K562 (cell line): ENCODE results near the gene NRN1L. TPM values are rescaled to one million over a fixed set of nuclear protein-coding genes. Genes with fewer than 3 reads are reported as not detected.

ENCODE experiments used
- BRF1 ChIP-seq: IDR thresholded peaks from 3 replicates; pipeline ENCODE4 v1.6.1; 2011; ENCODE audit warnings: borderline replicate concordance, mild to moderate bottlenecking; ENCODE audit not compliant: insufficient read length; ENCODE audit errors: extremely low read depth
- CREBBP ChIP-seq: IDR thresholded peaks from one replicate; pipeline ENCODE4 v1.6.1; 2012; ENCODE audit warnings: low read depth, mild to moderate bottlenecking, control low read depth, inconsistent platforms, low read length
- CTBP1 ChIP-seq: fragments of 450-650 bp; IDR thresholded peaks from 2 replicates; pipeline ENCODE4 v1.6.1; 2016; ENCODE audit warnings: borderline replicate concordance
- KLF1 ChIP-seq: fragments of 450-650 bp; IDR thresholded peaks from 2 replicates; pipeline ENCODE4 v1.6.1; 2016; ENCODE audit warnings: missing genetic modification characterization, missing compliant biosample characterization
- LEF1 ChIP-seq: fragments of 450-650 bp; IDR thresholded peaks from 2 replicates; pipeline ENCODE4 v1.6.1; 2016; ENCODE audit warnings: mild to moderate bottlenecking
- MAFF ChIP-seq: IDR thresholded peaks from 2 replicates; pipeline ENCODE4 v1.6.1; 2012; ENCODE audit warnings: low read length, improper control_type of control experiment
- MYC ChIP-seq, 2 experiments: fragments of 250-450 bp in 1 of 2; sonication (Bioruptor Pico) in 1 of 2; IDR thresholded peaks; 2 replicates each; pipeline versions ENCODE4 v1.5.1 to v1.6.1; 2012 to 2021; ENCODE audit warnings: low read depth in 2 of 2, borderline replicate concordance in 1 of 2, improper control_type of control experiment in 1 of 2, low read length in 1 of 2, mild to moderate bottlenecking in 1 of 2, moderate library complexity in 1 of 2
- PCBP1 ChIP-seq: fragments of 200-400 bp; formaldehyde crosslinking; IDR thresholded peaks from 2 replicates; pipeline ENCODE4 v1.6.1; 2018; ENCODE audit warnings: mild to moderate bottlenecking, low read depth, low read length; ENCODE audit not compliant: poor library complexity, severe bottlenecking
- PTBP1 ChIP-seq: fragments of 200-400 bp; formaldehyde crosslinking; IDR thresholded peaks from 2 replicates; pipeline ENCODE4 v1.6.1; 2017; ENCODE audit warnings: low read depth, low read length
- ZNF668 ChIP-seq: fragments of 250-450 bp; sonication (Bioruptor Pico); IDR thresholded peaks from 2 replicates; pipeline ENCODE4 v1.8.0; 2022; ENCODE audit warnings: mild to moderate bottlenecking, inconsistent platforms
- polyA plus RNA-seq, 8 experiments: library from polyadenylated mRNA; depleted of rRNA in 4 of 8; stranded (reverse) in 5 of 8; unstranded in 3 of 8; fragments of >200 nt; fragmentation: Nextera tagmentation in 2 of 8; fragmentation: Illumina TruSeq in 1 of 8; extraction: Ambion mirVana in 2 of 8; extraction: Trizol in 1 of 8; gene quantifications; 2 replicates each; pipeline versions ENCODE4 v1.2.1 to v1.2.3, GENCODE V29; 2011 to 2014; ENCODE audit warnings: inconsistent platforms in 1 of 8, missing spikeins in 1 of 8
- total RNA-seq, 7 experiments: library from RNA; depleted of rRNA in 6 of 7; stranded (reverse); fragments of >200 nt in 6 of 7; fragmentation: Illumina TruSeq in 2 of 7; extraction: Trizol in 2 of 7; gene quantifications; 2 replicates each; pipeline versions ENCODE4 v1.2.1 to v1.2.3, GENCODE V29; 2011 to 2021; ENCODE audit warnings: low replicate concordance in 1 of 7
- TF ChIP-seq, protein P1 (sequence below): sonication (generic); formaldehyde crosslinking; IDR thresholded peaks from 2 replicates; pipeline ENCODE4 v1.9.0; 2022; ENCODE audit warnings: mild to moderate bottlenecking, missing genetic modification reagents
- TF ChIP-seq, protein P2 (sequence below): fragments of 200-400 bp; formaldehyde crosslinking; IDR thresholded peaks from 2 replicates; pipeline ENCODE4 v1.6.1; 2017; ENCODE audit warnings: mild to moderate bottlenecking, low read depth, low read length, moderate library complexity
- TF ChIP-seq, protein P3 (sequence below): sonication (generic); IDR thresholded peaks from 2 replicates; pipeline ENCODE4 v1.6.1; 2016
- TF ChIP-seq, protein P4 (sequence below): sonication (generic); formaldehyde crosslinking; IDR thresholded peaks from 2 replicates; pipeline ENCODE4 v1.5.0; 2020; ENCODE audit warnings: missing genetic modification reagents
- TF ChIP-seq, protein P5 (sequence below), 2 experiments: fragments of 450-650 bp; formaldehyde crosslinking in 1 of 2; IDR thresholded peaks; 2 replicates each; pipeline versions ENCODE4 v1.4.0 to v1.6.1; 2014 to 2020; ENCODE audit warnings: mild to moderate bottlenecking in 2 of 2, borderline replicate concordance in 1 of 2, low read depth in 1 of 2

Gene NRN1L
- total and polyA plus RNA-seq, 9 of the 15 experiments (the other 6 are each of a cell fraction or from before 2014, with no cell fraction given), result 0.22 to 0.86 (median 0.61) TPM; not detected in 5

DNA sequence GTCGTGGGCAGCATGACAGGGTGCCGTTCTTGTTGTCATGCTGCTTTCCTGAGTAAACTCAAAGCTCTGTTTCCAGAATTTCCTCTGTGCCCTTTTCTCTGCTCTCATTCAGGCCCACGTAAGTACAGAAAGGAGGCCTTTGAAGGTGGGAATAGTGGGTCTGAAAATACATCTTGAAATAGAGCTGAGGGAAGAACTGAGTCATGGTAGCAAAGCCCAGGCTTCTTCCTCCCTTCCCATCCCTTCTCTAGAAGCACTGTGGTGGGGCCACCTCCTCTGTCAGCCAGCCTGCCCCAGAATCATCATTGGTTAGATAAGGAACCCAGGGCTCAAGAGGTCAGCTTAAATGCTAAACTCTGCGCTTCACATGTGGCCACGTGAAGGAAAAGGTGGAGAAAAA is 37.5 kb downstream of the NRN1L start (continued):
- 0 out of 2 replicates have a peak, but pooled peaks have one; percentile 26 for TF ChIP-seq MAFF
- TF ChIP-seq PCBP1, result no peak
- TF ChIP-seq PTBP1, result no peak
- TF ChIP-seq, protein P1, sequence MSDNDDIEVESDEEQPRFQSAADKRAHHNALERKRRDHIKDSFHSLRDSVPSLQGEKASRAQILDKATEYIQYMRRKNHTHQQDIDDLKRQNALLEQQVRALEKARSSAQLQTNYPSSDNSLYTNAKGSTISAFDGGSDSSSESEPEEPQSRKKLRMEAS, result peak; percentile 36; the same call in 1 of the 2 replicates
- TF ChIP-seq, protein P2, sequence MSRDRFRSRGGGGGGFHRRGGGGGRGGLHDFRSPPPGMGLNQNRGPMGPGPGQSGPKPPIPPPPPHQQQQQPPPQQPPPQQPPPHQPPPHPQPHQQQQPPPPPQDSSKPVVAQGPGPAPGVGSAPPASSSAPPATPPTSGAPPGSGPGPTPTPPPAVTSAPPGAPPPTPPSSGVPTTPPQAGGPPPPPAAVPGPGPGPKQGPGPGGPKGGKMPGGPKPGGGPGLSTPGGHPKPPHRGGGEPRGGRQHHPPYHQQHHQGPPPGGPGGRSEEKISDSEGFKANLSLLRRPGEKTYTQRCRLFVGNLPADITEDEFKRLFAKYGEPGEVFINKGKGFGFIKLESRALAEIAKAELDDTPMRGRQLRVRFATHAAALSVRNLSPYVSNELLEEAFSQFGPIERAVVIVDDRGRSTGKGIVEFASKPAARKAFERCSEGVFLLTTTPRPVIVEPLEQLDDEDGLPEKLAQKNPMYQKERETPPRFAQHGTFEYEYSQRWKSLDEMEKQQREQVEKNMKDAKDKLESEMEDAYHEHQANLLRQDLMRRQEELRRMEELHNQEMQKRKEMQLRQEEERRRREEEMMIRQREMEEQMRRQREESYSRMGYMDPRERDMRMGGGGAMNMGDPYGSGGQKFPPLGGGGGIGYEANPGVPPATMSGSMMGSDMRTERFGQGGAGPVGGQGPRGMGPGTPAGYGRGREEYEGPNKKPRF, result no peak
- TF ChIP-seq, protein P3, sequence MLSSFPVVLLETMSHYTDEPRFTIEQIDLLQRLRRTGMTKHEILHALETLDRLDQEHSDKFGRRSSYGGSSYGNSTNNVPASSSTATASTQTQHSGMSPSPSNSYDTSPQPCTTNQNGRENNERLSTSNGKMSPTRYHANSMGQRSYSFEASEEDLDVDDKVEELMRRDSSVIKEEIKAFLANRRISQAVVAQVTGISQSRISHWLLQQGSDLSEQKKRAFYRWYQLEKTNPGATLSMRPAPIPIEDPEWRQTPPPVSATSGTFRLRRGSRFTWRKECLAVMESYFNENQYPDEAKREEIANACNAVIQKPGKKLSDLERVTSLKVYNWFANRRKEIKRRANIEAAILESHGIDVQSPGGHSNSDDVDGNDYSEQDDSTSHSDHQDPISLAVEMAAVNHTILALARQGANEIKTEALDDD, result no peak
- TF ChIP-seq, protein P4, sequence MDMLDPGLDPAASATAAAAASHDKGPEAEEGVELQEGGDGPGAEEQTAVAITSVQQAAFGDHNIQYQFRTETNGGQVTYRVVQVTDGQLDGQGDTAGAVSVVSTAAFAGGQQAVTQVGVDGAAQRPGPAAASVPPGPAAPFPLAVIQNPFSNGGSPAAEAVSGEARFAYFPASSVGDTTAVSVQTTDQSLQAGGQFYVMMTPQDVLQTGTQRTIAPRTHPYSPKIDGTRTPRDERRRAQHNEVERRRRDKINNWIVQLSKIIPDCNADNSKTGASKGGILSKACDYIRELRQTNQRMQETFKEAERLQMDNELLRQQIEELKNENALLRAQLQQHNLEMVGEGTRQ (CRISPR knock-in tag), result peak; percentile 16; the same call in 1 of the 2 replicates
- no peak for TF ChIP-seq CREBBP
- TF ChIP-seq, protein P5, sequence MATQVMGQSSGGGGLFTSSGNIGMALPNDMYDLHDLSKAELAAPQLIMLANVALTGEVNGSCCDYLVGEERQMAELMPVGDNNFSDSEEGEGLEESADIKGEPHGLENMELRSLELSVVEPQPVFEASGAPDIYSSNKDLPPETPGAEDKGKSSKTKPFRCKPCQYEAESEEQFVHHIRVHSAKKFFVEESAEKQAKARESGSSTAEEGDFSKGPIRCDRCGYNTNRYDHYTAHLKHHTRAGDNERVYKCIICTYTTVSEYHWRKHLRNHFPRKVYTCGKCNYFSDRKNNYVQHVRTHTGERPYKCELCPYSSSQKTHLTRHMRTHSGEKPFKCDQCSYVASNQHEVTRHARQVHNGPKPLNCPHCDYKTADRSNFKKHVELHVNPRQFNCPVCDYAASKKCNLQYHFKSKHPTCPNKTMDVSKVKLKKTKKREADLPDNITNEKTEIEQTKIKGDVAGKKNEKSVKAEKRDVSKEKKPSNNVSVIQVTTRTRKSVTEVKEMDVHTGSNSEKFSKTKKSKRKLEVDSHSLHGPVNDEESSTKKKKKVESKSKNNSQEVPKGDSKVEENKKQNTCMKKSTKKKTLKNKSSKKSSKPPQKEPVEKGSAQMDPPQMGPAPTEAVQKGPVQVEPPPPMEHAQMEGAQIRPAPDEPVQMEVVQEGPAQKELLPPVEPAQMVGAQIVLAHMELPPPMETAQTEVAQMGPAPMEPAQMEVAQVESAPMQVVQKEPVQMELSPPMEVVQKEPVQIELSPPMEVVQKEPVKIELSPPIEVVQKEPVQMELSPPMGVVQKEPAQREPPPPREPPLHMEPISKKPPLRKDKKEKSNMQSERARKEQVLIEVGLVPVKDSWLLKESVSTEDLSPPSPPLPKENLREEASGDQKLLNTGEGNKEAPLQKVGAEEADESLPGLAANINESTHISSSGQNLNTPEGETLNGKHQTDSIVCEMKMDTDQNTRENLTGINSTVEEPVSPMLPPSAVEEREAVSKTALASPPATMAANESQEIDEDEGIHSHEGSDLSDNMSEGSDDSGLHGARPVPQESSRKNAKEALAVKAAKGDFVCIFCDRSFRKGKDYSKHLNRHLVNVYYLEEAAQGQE (IDR thresholded peaks at IDR 0.05; ENCODE audit: borderline replicate concordance), result peak; percentile 28; the same call in 1 of the 2 replicates
- TF ChIP-seq, protein P5 (CRISPR knock-in tag; IDR thresholded peaks at IDR 0.05; ENCODE audit: low read depth), result no peak
- TF ChIP-seq BRF1, result no peak
- 0 out of 2 replicates have a peak, but pooled peaks have one; percentile 32 for TF ChIP-seq LEF1
- peak; percentile 29; the same call in 1 of the 2 replicates for TF ChIP-seq CTBP1
- TF ChIP-seq MYC (IDR thresholded peaks at IDR 0.05; ENCODE audit: low read depth, low read length), result 0 out of 2 replicates have a peak, but pooled peaks have one; percentile 26
- TF ChIP-seq MYC (CRISPR knock-in tag; IDR thresholded peaks at IDR 0.05; ENCODE audit: borderline replicate concordance, low read depth), result no peak
- no peak for TF ChIP-seq KLF1 (tag)
- no peak for TF ChIP-seq ZNF668
